Activated T-cell treated with anti-CD3 and anti-CD28 coated beads for 48 hours (primary cell): ENCODE data around the gene AOPEP.
"Not testable (repeated sequence)": the region's sequence is repeated elsewhere in the genome, so short reads cannot be mapped to it uniquely, and the experiment has no call there.

ENCODE experiments used
- DNase-seq: peaks from one replicate; pipeline ENCODE4 v3.0.0-alpha.2; 2020; ENCODE audit warnings: low read depth

The AOPEP gene

DNA sequence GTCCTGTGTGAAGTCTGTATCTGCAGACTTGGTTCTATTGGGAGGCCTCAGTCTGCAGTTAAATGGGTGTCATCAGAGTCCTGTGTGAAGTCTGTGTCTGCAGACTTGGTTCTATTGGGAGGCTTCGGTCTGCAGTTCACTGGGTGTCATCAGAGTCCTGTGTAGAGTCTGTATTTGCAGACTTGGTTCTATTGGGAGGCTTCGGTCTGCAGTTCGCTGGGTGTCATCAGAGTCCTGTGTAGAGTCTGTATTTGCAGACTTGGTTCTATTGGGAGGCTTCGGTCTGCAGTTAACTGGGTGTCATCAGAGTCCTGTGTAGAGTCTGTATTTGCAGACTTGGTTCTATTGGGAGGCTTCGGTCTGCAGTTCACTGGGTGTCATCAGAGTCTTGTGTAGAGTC is 239.1 kb downstream of the AOPEP start:
- DNase-seq: not testable (repeated sequence)

- DNase-seq: not testable (repeated sequence)
Observed at GRCh38 chr9:94966046-94966445, 239.5 kb downstream of the AOPEP start.

GRCh38 chr9:94967482-94967881 is 241.0 kb downstream of the AOPEP start:
- DNase-seq: no peak

- no peak for DNase-seq
Observed at GRCh38 chr9:94971378-94972131, 245.1 kb downstream of the AOPEP start.

DNA sequence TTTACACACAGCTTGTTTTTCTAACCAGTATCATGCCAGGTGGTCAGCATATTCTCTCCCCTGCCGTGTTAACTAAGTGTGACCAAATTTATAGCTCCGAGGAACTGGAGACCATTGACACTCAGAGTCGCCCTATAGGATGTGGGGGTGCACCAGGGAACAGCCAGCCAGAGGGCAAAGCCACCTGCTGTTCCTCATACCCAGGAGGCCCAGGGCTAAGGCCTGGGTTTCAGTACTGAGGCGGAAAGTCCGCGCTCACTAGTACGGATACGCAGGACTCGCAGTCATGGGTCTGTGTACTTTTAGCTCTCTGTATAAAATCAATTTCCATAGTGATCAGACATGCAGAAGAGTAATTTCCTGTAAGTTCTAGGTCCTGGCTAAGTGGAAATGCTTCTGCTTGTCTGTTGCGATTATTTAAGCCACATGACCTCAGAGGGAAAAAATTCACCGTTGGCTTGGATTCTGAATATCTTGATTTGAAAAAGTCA is 247.0 kb downstream of the AOPEP start:
- DNase-seq: no peak

- no peak for DNase-seq
Observed at GRCh38 chr9:94974154-94974879, 247.8 kb downstream of the AOPEP start.

DNA sequence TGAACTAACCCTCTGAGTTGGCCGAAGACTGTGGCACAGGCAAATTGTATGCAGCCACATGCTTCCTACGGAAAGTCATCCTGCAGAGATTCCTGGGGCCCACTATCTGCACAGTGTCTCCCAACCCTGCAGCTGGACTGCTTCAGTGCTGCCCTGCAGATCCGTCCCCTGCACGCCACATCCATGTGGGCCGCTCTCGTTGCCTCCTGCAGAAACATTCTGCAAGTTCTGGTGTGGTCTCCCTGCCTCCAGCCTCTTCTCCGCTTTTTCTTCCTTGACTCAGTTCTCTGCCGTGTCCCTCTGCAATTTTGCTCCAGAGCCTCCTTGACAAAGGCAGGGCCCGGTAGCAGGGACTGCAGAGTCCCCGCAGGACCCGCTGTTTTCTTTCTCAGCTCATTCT is 249.0 kb downstream of the AOPEP start:
- DNase-seq: no peak

DNA sequence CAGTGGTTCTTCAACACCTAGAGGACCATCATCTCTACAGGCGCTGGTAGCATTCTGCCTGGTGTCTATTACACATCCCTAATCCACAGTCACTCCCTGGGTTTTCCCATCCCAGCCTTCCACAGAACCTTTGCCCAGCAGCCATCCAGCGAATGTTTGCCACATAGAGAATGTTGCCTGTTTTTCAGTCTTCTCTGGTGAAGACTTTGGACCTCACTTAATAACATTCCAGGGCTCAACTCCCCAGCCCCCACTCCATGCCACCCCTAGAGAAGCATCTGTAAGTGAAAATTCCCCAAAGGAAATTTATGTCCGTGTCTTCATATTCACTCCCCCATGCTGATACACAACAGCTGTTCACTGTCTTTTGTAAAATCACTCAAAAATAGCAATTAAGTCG is 249.6 kb downstream of the AOPEP start:
- DNase-seq: no peak

- DNase-seq: no peak
Observed at GRCh38 chr9:94977416-94977815, 250.9 kb downstream of the AOPEP start.

- no peak for DNase-seq
Observed at GRCh38 chr9:94979904-94980507, 253.5 kb downstream of the AOPEP start.

DNA sequence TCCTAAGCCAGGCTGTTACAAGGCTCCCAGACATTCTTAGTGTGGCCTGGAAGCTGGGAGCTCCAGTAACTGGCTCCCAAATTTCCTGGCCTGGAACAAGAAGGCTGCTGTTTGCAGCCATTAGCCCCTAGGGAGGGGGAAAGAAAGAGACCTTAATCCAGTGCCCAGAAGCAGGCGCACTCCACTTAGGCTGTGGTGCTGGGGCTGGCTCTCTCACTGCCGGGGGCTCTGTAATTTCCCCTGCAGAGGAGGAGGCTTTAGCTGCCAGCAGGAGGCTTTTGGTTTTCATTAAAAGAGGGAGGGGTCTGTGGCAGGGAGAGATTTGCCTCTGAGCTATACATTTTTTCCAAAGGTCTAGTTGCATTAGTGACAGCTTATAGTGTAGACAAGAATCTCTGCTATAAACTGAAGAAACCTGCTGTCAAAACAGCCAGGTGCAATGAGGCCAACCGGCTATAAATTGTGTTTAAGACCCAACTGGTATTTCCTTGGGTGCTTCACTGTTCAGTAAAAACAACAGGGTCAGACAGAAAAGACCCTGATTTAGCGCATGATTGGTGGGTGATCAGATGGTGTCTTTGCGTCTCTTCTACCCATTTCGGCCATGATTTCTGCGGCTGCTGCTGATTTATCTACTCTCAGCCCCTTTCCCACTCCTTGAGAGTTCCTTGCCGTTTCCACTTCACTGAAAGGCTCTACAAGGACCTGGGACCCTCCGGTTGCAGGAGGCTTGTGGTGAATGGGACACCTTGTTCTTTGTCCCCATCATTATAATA is 254.6 kb downstream of the AOPEP start:
- DNase-seq: no peak

- DNase-seq: no peak
Observed at GRCh38 chr9:94981723-94982090, 255.2 kb downstream of the AOPEP start.

- no peak for DNase-seq
Observed at GRCh38 chr9:94982211-94982610, 255.7 kb downstream of the AOPEP start.

- DNase-seq: no peak
Observed at GRCh38 chr9:94983552-94983951, 257.1 kb downstream of the AOPEP start.

DNA sequence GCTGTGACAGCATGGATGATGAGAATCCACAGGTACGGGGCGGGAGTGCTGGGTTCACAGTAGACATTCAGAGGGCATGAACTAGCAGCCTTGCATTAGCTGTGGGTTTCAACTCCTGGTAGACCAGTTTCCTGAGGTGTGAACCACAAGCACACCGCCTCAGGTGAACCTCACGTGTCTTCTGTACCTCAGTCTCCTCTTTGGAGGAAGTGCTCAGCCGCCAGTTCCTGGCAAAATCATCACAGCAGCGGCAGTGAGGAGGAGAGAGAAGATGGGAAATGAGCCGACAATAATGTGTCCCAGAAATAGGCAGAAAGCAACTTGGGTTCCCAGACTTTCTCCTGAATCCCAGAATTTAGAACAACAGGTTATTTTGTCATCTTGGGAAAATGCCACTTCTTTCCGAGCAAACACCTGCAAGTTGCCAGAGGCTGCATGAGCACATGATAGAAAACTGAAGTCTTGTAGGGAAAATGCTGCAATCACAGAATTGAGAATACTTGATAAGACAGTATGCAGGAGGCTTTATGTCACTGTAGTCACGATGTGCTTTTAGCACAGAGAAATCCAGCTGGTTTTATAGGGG is 258.5 kb downstream of the AOPEP start:
- DNase-seq: no peak

DNA sequence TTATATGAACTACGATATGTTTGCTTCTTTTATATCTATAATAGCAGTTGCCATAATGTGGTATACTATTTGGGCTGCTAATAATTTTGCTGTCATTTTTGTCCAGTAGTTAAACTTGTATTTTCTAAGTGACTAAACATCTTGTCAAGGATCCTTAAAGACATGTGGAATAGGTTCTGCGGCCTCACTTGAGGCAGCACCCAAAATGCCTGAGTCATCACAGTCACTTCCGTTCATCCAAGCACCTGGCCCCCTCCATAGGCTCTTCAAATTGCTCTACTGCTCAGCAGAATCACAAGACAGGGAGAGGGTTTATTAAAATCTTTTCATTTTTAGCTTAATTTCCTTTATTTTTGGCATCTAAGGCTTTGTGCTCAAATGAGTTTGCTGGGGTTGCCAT is 259.1 kb downstream of the AOPEP start:
- no peak for DNase-seq

GRCh38 chr9:94987731-94988130 is 261.2 kb downstream of the AOPEP start:
- DNase-seq: no peak

GRCh38 chr9:94990897-94991561 is 264.5 kb downstream of the AOPEP start:
- DNase-seq: no peak

DNA sequence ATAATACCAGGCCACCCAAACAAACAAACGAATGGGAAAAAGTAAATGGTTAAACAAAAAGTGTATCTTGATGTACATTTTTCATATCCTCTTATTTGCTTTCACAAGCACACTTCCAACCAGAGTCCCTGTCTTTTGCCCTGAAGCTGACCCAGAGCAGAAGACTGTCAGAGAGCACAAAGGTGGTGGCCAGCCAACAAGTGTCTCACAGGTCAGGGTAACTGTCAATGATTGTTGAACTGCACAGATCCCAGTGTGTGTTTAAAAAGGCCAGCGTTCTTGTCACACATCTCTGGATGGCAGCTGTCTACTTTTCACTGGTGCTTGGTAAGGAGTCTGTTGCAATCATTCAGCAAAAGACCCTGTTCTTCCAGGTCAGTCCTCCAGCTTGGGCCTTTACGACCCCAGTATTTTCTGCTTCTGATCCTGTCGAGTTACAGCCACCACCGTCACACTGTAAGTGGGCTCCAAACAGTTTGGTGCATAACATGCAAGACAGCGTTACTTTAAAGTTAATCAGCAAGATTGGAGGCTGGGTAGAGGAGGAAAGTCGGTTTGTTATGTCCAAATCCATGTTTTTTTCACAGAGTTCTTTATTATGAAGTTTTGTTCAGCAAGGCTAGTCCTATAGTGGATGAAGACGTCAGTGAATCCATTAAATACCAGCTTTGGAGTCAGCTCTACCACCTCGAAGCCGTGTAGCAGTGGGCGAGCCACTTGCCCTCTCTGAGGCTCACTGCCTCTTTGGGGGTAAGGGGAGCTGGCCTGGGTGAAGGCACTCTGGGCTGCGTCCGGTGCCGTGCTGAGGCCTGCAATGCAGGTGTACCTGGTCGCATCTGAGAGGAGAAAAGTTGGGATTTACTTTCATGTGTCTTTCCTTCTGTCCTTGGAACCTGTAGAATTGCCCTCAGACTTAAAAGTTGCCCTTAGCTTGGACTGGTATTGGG is 265.7 kb downstream of the AOPEP start:
- no peak for DNase-seq

GRCh38 chr9:94993160-94993820 is 266.8 kb downstream of the AOPEP start:
- no peak for DNase-seq
